GM12891 (cell line): ENCODE data around the gene SYCE1.

ENCODE experiments used
- POLR2A ChIP-seq: IDR thresholded peaks from 2 replicates; pipeline ENCODE4 v1.6.1; 2011; ENCODE audit warnings: low read depth, low read length, control low read depth
- POLR2AphosphoS5 ChIP-seq: IDR thresholded peaks from 2 replicates; pipeline ENCODE4 v1.6.1; 2011; ENCODE audit warnings: low read depth, low read length, control low read depth
- SPI1 ChIP-seq: IDR thresholded peaks from 2 replicates; pipeline ENCODE4 v1.6.1; 2011; ENCODE audit warnings: low read depth, low read length, control low read depth
- TAF1 ChIP-seq: IDR thresholded peaks from 2 replicates; pipeline ENCODE4 v1.6.1; 2011; ENCODE audit warnings: low read depth, low read length, control low read depth

DNA sequence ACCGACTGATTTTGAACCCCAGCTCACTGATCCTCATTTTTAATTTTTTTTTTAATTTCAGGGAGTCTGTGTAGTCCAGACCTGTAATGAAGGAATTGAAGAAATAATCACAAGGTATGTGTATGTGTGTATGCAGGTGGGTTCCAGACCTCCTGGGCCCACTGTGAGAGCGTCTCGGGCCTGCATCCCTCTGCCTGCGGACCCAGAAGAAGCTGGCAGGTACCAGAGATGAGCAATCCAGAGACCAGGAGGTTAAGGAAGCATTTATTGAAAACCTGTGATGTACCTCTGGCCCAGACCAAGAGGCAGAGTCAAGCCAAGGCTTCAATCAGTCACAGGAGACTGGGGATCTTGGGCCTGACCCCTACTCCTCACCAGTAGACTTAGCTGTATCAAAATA lies 10.8 kb downstream of the SYCE1 start:
- no peak for TF ChIP-seq POLR2A
- TF ChIP-seq POLR2AphosphoS5: no peak
- TF ChIP-seq TAF1: no peak
- TF ChIP-seq SPI1: no peak
